OCI-LY7 (cell line): ENCODE data around the gene PCBP3. TPM values are rescaled to one million over a fixed set of nuclear protein-coding genes. Genes with fewer than 3 reads are reported as not detected.

Source experiments
- BruUV-seq: library from RNA; stranded (reverse); fragments of 400-500 nt; replicated peaks from 2 replicates; lab custom pipeline; 2021; lab: Mats Ljungman, UMichigan
- CTCF ChIA-PET: fragments of 300-600 bp; sonication (Branson Sonifier 250); formaldehyde crosslinking; loops from one replicate; lab custom pipeline; 2022; ENCODE audit warnings: antibody characterized with exemption; ENCODE audit not compliant: unreplicated experiment; lab: Charles Lee
- POLR2A ChIA-PET: fragments of 300-600 bp; sonication (Branson Sonifier 250); formaldehyde crosslinking; loops from one replicate; lab custom pipeline; 2022; ENCODE audit warnings: antibody characterized with exemption; lab: Charles Lee
- DNase-seq: peaks from one replicate; pipeline ENCODE4 v3.0.0-alpha.2; 2015; ENCODE audit warnings: low spot score
- H2AFZ ChIP-seq: fragments of 200-600 bp; sonication (generic), shearing (Covaris generic); 2 replicates; pipeline ENCODE4 v1.6.1; 2014; ENCODE audit warnings: mild to moderate bottlenecking, antibody characterized with exemption, low read length, moderate library complexity
- H3K27ac ChIP-seq: fragments of 200-600 bp; sonication (generic); 2 replicates; pipeline ENCODE4 v1.5.1; 2014; ENCODE audit warnings: mixed run types, low read depth, mild to moderate bottlenecking, moderate library complexity, low read length, inconsistent platforms; ENCODE audit not compliant: poor library complexity, severe bottlenecking
- H3K36me3 ChIP-seq: fragments of 200-600 bp; sonication (generic); 2 replicates; pipeline ENCODE4 v1.6.1; 2014; ENCODE audit warnings: mild to moderate bottlenecking, antibody characterized with exemption, low read length, moderate library complexity, mixed read lengths; ENCODE audit not compliant: insufficient read depth
- H3K4me1 ChIP-seq: fragments of 200-600 bp; sonication (generic); 2 replicates; pipeline ENCODE4 v1.5.1; 2014; ENCODE audit warnings: mild to moderate bottlenecking, low read length; ENCODE audit not compliant: insufficient read depth, poor library complexity, severe bottlenecking
- H3K4me2 ChIP-seq: fragments of 200-600 bp; sonication (generic); 2 replicates; pipeline ENCODE4 v1.6.1; 2014; ENCODE audit warnings: mild to moderate bottlenecking, low read length
- H3K4me3 ChIP-seq: fragments of 200-600 bp; sonication (generic); 2 replicates; pipeline ENCODE4 v1.5.1; 2014; ENCODE audit warnings: mild to moderate bottlenecking, low read depth, low read length; ENCODE audit not compliant: poor library complexity, severe bottlenecking
- H3K79me2 ChIP-seq: fragments of 200-600 bp; sonication (generic); 2 replicates; pipeline ENCODE4 v1.6.1; 2016; ENCODE audit warnings: low read depth, mild to moderate bottlenecking, low read length, moderate library complexity, mixed read lengths; ENCODE audit not compliant: insufficient read depth
- H3K9me2 ChIP-seq: fragments of 200-600 bp; sonication (generic); 2 replicates; pipeline ENCODE4 v1.6.1; 2016; ENCODE audit warnings: mild to moderate bottlenecking, low read length, mixed read lengths; ENCODE audit not compliant: insufficient read depth
- H3K9me3 ChIP-seq: fragments of 200-600 bp; sonication (generic); 2 replicates; pipeline ENCODE4 v1.6.1; 2014; ENCODE audit warnings: mild to moderate bottlenecking, mixed run types, low read length, mixed read lengths
- H4K20me1 ChIP-seq: fragments of 200-600 bp; sonication (generic); 2 replicates; pipeline ENCODE4 v1.6.1; 2014; ENCODE audit warnings: mild to moderate bottlenecking, antibody characterized with exemption, low read length, moderate library complexity, mixed read lengths; ENCODE audit not compliant: insufficient read depth
- CTCF ChIP-seq: fragments of 200-600 bp; sonication (generic); conservative IDR thresholded peaks from 2 replicates; pipeline ENCODE4 v1.5.1; 2014; ENCODE audit warnings: mild to moderate bottlenecking, antibody characterized with exemption, low read length, moderate library complexity, mixed read lengths
- EZH2phosphoT487 ChIP-seq: fragments of 200-600 bp; sonication (generic); IDR thresholded peaks from 2 replicates; pipeline ENCODE4 v1.6.1; 2018; ENCODE audit warnings: low read depth, borderline replicate concordance, mild to moderate bottlenecking, mixed run types, antibody characterized with exemption, low read length, moderate library complexity, mixed read lengths
- intact Hi-C: fragments of 100-400 bp; cut with micrococcal nuclease; formaldehyde crosslinking; loops from one replicate; pipeline ENCODE4 v1.10.0; 2022; ENCODE audit not compliant: unreplicated experiment
- total RNA-seq, 2 experiments: library from RNA; depleted of rRNA in 1 of 2; stranded (reverse); fragments of >200 nt in 1 of 2; shearing (Covaris generic) in 1 of 2; gene quantifications; 2 replicates each; pipeline ENCODE4 v1.2.3, GENCODE V29; 2014 to 2022

Gene PCBP3
- total RNA-seq, 2 experiments from 2014 or later = 0.61 TPM; not detected in 1

GRCh38 chr21:45919593-45919992, 276.1 kb downstream of the PCBP3 start:
- Histone ChIP-seq H3K4me3 (no peak overlapping the region), H3K4me2 (no peak overlapping the region), H3K9me2 (no peaks in the 10 kb centered on the region), H2AFZ (no peak overlapping the region), H3K36me3 (no peaks in the 10 kb centered on the region), H3K79me2 (no peaks in the 10 kb centered on the region), H3K4me1 (no peaks in the 10 kb centered on the region), H3K27ac (no peak overlapping the region), H4K20me1 (no peaks in the 10 kb centered on the region), H3K9me3 (peaks cover 13% of the 10 kb centered on the region; the same call in 1 of the 2 replicates)
- ChIA-PET CTCF (no interaction called here), POLR2A (no interaction called here)
- TF ChIP-seq EZH2phosphoT487 (no peak), CTCF (no peak)
- intact Hi-C loops = no loop called here
- no TSS peak for BruUV-seq
- DNase-seq = no peak

GRCh38 chr21:45920824-45921600, 277.5 kb downstream of the PCBP3 start:
- Histone ChIP-seq H3K79me2 (no peaks in the 10 kb centered on the region), H4K20me1 (no peaks in the 10 kb centered on the region), H3K4me3 (no peak overlapping the region), H2AFZ (no peak overlapping the region), H3K4me2 (no peak overlapping the region), H3K4me1 (no peaks in the 10 kb centered on the region), H3K27ac (no peak overlapping the region), H3K9me2 (no peaks in the 10 kb centered on the region), H3K36me3 (no peaks in the 10 kb centered on the region), H3K9me3 (peaks cover 13% of the 10 kb centered on the region; the same call in 1 of the 2 replicates)
- ChIA-PET CTCF (no interaction called here), POLR2A (interaction anchor here (0.6 kb wide), 1 partner anchor 125 kb away, joined by 3 read pairs; no protein-coding TSS in a partner anchor)
- no peak for DNase-seq
- TF ChIP-seq EZH2phosphoT487 (no peak), CTCF (no peak)
- intact Hi-C loops = no loop called here
- BruUV-seq = no TSS peak

GRCh38 chr21:45921917-45922316, 278.4 kb downstream of the PCBP3 start:
- no peak overlapping the region for H3K27ac ChIP-seq
- H3K4me1 ChIP-seq = no peaks in the 10 kb centered on the region
- no peak for TF ChIP-seq EZH2phosphoT487
- no peak for TF ChIP-seq CTCF
- CTCF ChIA-PET = no interaction called here
- intact Hi-C loops = no loop called here
- no peaks in the 10 kb centered on the region for H3K36me3 ChIP-seq
- no peak overlapping the region for H3K4me2 ChIP-seq
- BruUV-seq = no TSS peak
- POLR2A ChIA-PET = interaction anchor here (0.6 kb wide), 1 partner anchor 199 kb away, joined by 3 read pairs; no protein-coding TSS in a partner anchor
- no peak overlapping the region for H2AFZ ChIP-seq
- H4K20me1 ChIP-seq = no peaks in the 10 kb centered on the region
- peaks cover 13% of the 10 kb centered on the region; the same call in 1 of the 2 replicates for H3K9me3 ChIP-seq
- H3K79me2 ChIP-seq = no peaks in the 10 kb centered on the region
- DNase-seq = no peak
- no peaks in the 10 kb centered on the region for H3K9me2 ChIP-seq
- no peak overlapping the region for H3K4me3 ChIP-seq
